ENCODE results near the gene SPNS3. TPM values are rescaled to one million over a fixed set of nuclear protein-coding genes. Genes with fewer than 3 reads are reported as not detected.

SPNS3 gene
- total and polyA plus RNA-seq, 2 of the 8 experiments (the other 6 are each of a cell fraction or from before 2014, with no cell fraction given), result not detected

- Histone ChIP-seq H4K8ac (ENCODE audit: extremely low read depth, insufficient read depth, low read length) (no peak overlapping the region), H4K20me1 (replicated peaks in 1 of 2; ENCODE audit: control insufficient read depth in 1 of 2, insufficient read depth in 2 of 2, low read length in 2 of 2) (no peaks in the 10 kb centered on the region), H2AFZ (ENCODE audit: low read length) (no peak overlapping the region), H3K27ac (ENCODE audit: low read depth, low read length) (no peak overlapping the region), H3K9me3 (ENCODE audit: insufficient read depth in 2 of 2, low read depth in 1 of 2, low read length in 1 of 2) (0 out of 4 replicates have a peak, but pooled peaks cover 0 to 4% of the 10 kb centered on the region in 2 experiments), H2BK15ac (ENCODE audit: low read length) (no peak overlapping the region), H3K27me3 (replicated peaks in 1 of 4; ENCODE audit: control insufficient read depth in 3 of 4, extremely low read depth in 1 of 4, insufficient read depth in 3 of 4, low read length in 3 of 4) (no peaks in the 10 kb centered on the region; a peak in 1 of 7 replicates), H3K9ac (replicated peaks in 1 of 4; ENCODE audit: extremely low read depth in 1 of 4, low read depth in 3 of 4, low read length in 3 of 4) (no peak overlapping the region), H3K4ac (replicated peaks; ENCODE audit: insufficient read length, low read depth, low read length) (no peak overlapping the region), H4K5ac (ENCODE audit: insufficient read length, low read depth, low read length) (no peak overlapping the region), H3K23ac (ENCODE audit: insufficient read length) (no peak overlapping the region), H2AK5ac (ENCODE audit: low read depth, low read length) (0 out of 2 replicates have a peak overlapping the region, but pooled peaks have one; percentile 48), H4K91ac (replicated peaks; ENCODE audit: insufficient read length, low read length) (peak overlapping the region; percentile 36), H3K36me3 (ENCODE audit: control insufficient read depth in 2 of 4, insufficient read depth in 4 of 4, low read length in 3 of 4) (no peaks in the 10 kb centered on the region), H2BK5ac (ENCODE audit: low read depth, low read length) (no peak overlapping the region), H3K79me2 (ENCODE audit: control insufficient read depth in 1 of 2, insufficient read depth in 2 of 2, low read length in 2 of 2) (no peaks in the 10 kb centered on the region), H2BK20ac (ENCODE audit: low read length) (0 out of 2 replicates have a peak overlapping the region, but pooled peaks have one; percentile 80), H3K18ac (ENCODE audit: extremely low read depth, low read length) (peak overlapping the region; percentile 6; the same call in 1 of the 2 replicates), H3K4me1 (replicated peaks in 1 of 4; ENCODE audit: control insufficient read depth in 3 of 4, insufficient read depth in 4 of 4, low read length in 3 of 4) (peaks cover 3 to 19% (median 15%) of the 10 kb centered on the region in 4 experiments), H3K79me1 (ENCODE audit: low read depth, low read length) (no peaks in the 10 kb centered on the region), H2BK12ac (ENCODE audit: low read depth, low read length) (0 out of 2 replicates have a peak overlapping the region, but pooled peaks have one; percentile 12), H3K56ac (replicated peaks; ENCODE audit: insufficient read length, low read depth, low read length) (no peak overlapping the region), H2BK120ac (replicated peaks; ENCODE audit: low read depth, low read length) (no peak overlapping the region), H3K4me3 (ENCODE audit: extremely low read depth in 1 of 4, insufficient read depth in 2 of 4, low read depth in 3 of 4, low read length in 4 of 4) (no peak overlapping the region), H3K4me2 (ENCODE audit: insufficient read depth in 1 of 2, low read depth in 2 of 2, low read length in 2 of 2) (no peak overlapping the region), H3K14ac (ENCODE audit: insufficient read length) (no peak overlapping the region), H3K23me2 (ENCODE audit: low read depth, low read length) (peaks cover 3% of the 10 kb centered on the region; the same call in 1 of the 2 replicates)
- DNase-seq (ENCODE audit: low read depth in 1 of 2, low spot score in 2 of 2) (no peak), FAIRE-seq (no peak)
- 91% methylated on average over 6 of the region's 6 CpGs; no CpG with 5 or more reads in 1 of the 2 experiments for whole genome bisulfite sequencing, 2 experiments (ENCODE audit: extremely low coverage in 1 of 2, insufficient coverage in 1 of 2, insufficient read length in 1 of 2, insufficient replicate concordance in 2 of 2, low coverage in 1 of 2, low lambda C conversion rate in 2 of 2, missing lambda C conversion rate in 1 of 2)
- CTCF ChIA-PET (ENCODE audit: partially characterized antibody), result no interaction called here
- POLR2A ChIA-PET (ENCODE audit: partially characterized antibody), result interaction anchor here (1.1 to 4.6 kb wide), 4 partner anchors 8 to 111 kb away, joined by 3 to 45 read pairs (median 24); partner anchors contain the start of gene UBE2G1
- TF ChIP-seq HDAC2 (IDR thresholded peaks at IDR 0.05; ENCODE audit: borderline replicate concordance in 1 of 2, low read depth in 2 of 2, low read length in 2 of 2), result no peak
- TF ChIP-seq SIX5 (IDR thresholded peaks at IDR 0.05; ENCODE audit: low read depth, low read length), result no peak
- no peak for TF ChIP-seq RFX5 (IDR thresholded peaks at IDR 0.05; ENCODE audit: borderline replicate concordance, low read depth, low read length)
- TF ChIP-seq SP4 (IDR thresholded peaks at IDR 0.05; ENCODE audit: low read length), result no peak
- TF ChIP-seq, protein P1, sequence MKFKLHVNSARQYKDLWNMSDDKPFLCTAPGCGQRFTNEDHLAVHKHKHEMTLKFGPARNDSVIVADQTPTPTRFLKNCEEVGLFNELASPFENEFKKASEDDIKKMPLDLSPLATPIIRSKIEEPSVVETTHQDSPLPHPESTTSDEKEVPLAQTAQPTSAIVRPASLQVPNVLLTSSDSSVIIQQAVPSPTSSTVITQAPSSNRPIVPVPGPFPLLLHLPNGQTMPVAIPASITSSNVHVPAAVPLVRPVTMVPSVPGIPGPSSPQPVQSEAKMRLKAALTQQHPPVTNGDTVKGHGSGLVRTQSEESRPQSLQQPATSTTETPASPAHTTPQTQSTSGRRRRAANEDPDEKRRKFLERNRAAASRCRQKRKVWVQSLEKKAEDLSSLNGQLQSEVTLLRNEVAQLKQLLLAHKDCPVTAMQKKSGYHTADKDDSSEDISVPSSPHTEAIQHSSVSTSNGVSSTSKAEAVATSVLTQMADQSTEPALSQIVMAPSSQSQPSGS (IDR thresholded peaks at IDR 0.05; ENCODE audit: low read length), result no peak
- no peak for TF ChIP-seq MAFK (IDR thresholded peaks at IDR 0.05; ENCODE audit: low read depth, low read length)
- no peak for TF ChIP-seq CBX5 (IDR thresholded peaks at IDR 0.05; ENCODE audit: low read depth, low read length)
- no peak for TF ChIP-seq KDM1A (IDR thresholded peaks at IDR 0.05; ENCODE audit: borderline replicate concordance, low read length)
- no peak for TF ChIP-seq SAP30 (IDR thresholded peaks at IDR 0.05; ENCODE audit: insufficient read depth, insufficient replicate concordance, low read length)
- no peak for TF ChIP-seq E2F6 (IDR thresholded peaks at IDR 0.05)
These were observed 35.9 kb upstream of the SPNS3 start for GRCh38 chr17:4397840-4398239.
